K562 (cell line): ENCODE measurements around the gene TRAPPC5. TPM values are rescaled to one million over a fixed set of nuclear protein-coding genes. Genes with fewer than 3 reads are reported as not detected.

Experiments used
- ATAC-seq: fragments of 200-7000 bp; cut with Tn5 transposase; 3 replicates; pipeline ENCODE4 v1.9.1; 2020; ENCODE audit warnings: moderate library complexity
- BruUV-seq: library from RNA; stranded (reverse); fragments of 400-500 nt; replicated peaks from 2 replicates; lab custom pipeline; 2021; lab: Mats Ljungman, UMichigan
- CTCF ChIA-PET: fragments of 300-600 bp; formaldehyde crosslinking; extraction: SDS; loops from one replicate; lab custom pipeline; 2021; ENCODE audit warnings: low intra/inter-chr PET ratio; lab: Yijun Ruan, JAX
- POLR2A ChIA-PET: fragments of 300-600, 350-650 bp; sonication (Branson Sonifier 250); formaldehyde crosslinking; extraction: SDS; loops from one replicate; lab custom pipeline; 2021; ENCODE audit warnings: antibody characterized with exemption, inconsistent platforms; lab: Yijun Ruan, JAX
- DNase-seq, 4 experiments: peaks; one replicate each; pipeline versions ENCODE4 v3.0.0 to v3.0.0-alpha.2; 2011 to 2018; ENCODE audit warnings: low spot score in 3 of 4, mixed read lengths in 3 of 4; ENCODE audit errors: extremely low read depth in 1 of 4
- FAIRE-seq: peaks from 2 replicates; lab custom pipeline; 2011; peaks lifted over from hg19 to GRCh38; lab: Jason Lieb, UNC
- H2AFZ ChIP-seq: 2 replicates; pipeline ENCODE4 v1.6.0; 2011; ENCODE audit warnings: low read depth, low read length, control low read depth, inconsistent platforms
- H3K27ac ChIP-seq: fragments of 200-600 bp; 3 replicates; pipeline ENCODE4 v1.8.0; 2011; ENCODE audit warnings: low read depth, mild to moderate bottlenecking, control low read depth, inconsistent platforms, low read length, moderate library complexity, mixed read lengths; ENCODE audit errors: extremely low read depth
- H3K27me3 ChIP-seq, 2 experiments: fragments of 300-600 bp in 1 of 2; 2 replicates in 1 of 2; 3 replicates in 1 of 2; pipeline versions ENCODE4 v1.6.0 to v1.8.0; 2011; ENCODE audit warnings: inconsistent platforms in 2 of 2, low read length in 2 of 2, mild to moderate bottlenecking in 1 of 2, mixed read lengths in 1 of 2, moderate library complexity in 1 of 2; ENCODE audit not compliant: control insufficient read depth in 2 of 2, insufficient read depth in 2 of 2
- H3K36me3 ChIP-seq: fragments of 300-600 bp; 3 replicates; pipeline ENCODE4 v1.8.0; 2011; ENCODE audit warnings: mild to moderate bottlenecking, low read length, inconsistent platforms; ENCODE audit not compliant: control insufficient read depth, insufficient read depth
- H3K4me1 ChIP-seq, 2 experiments: fragments of 200-600 bp in 1 of 2; replicated peaks in 1 of 2; 2 replicates in 1 of 2; 3 replicates in 1 of 2; pipeline versions ENCODE4 v1.5.1 to v1.8.0; 2011; ENCODE audit warnings: inconsistent platforms in 2 of 2, low read length in 2 of 2, mild to moderate bottlenecking in 1 of 2, mixed read lengths in 1 of 2, moderate library complexity in 1 of 2; ENCODE audit not compliant: control insufficient read depth in 2 of 2, insufficient read depth in 2 of 2
- H3K4me2 ChIP-seq: 2 replicates; pipeline ENCODE4 v1.6.1; 2011; ENCODE audit warnings: low read length, control low read depth, inconsistent platforms, mixed read lengths; ENCODE audit not compliant: insufficient read depth
- H3K4me3 ChIP-seq: fragments of 200-600 bp; sonication (generic), shearing (Covaris generic); 2 replicates; pipeline ENCODE4 v1.5.1; 2016; ENCODE audit warnings: control low read depth, inconsistent platforms
- H3K79me2 ChIP-seq: fragments of 200-600 bp; 3 replicates; pipeline ENCODE4 v1.8.0; 2011; ENCODE audit warnings: low read length, inconsistent platforms; ENCODE audit not compliant: control insufficient read depth, insufficient read depth
- H3K9ac ChIP-seq, 2 experiments: 2 replicates each; pipeline versions ENCODE4 v1.6.0 to v1.6.1; 2011; ENCODE audit warnings: low read depth in 2 of 2, low read length in 2 of 2, control low read depth in 1 of 2, inconsistent platforms in 1 of 2, mild to moderate bottlenecking in 1 of 2, mixed read lengths in 1 of 2; ENCODE audit not compliant: insufficient read depth in 1 of 2
- H3K9me1 ChIP-seq: one replicate; pipeline ENCODE4 v1.6.0; 2011; ENCODE audit warnings: inconsistent platforms, mild to moderate bottlenecking, low read length, moderate library complexity; ENCODE audit not compliant: control insufficient read depth, insufficient read depth
- H3K9me3 ChIP-seq: replicated peaks from 2 replicates; pipeline ENCODE4 v1.5.1; 2011; ENCODE audit warnings: low read depth, low read length, inconsistent platforms; ENCODE audit not compliant: control insufficient read depth, insufficient read depth
- H4K20me1 ChIP-seq: replicated peaks from 2 replicates; pipeline ENCODE4 v1.6.1; 2011; ENCODE audit warnings: low read length, inconsistent platforms, mixed read lengths; ENCODE audit not compliant: control insufficient read depth, insufficient read depth
- BRCA1 ChIP-seq, 2 experiments: fragments of 450-650 bp in 1 of 2; sonication (generic) in 1 of 2; formaldehyde crosslinking in 1 of 2; IDR thresholded peaks; 2 replicates each; pipeline versions ENCODE4 v1.5.0 to v1.6.1; 2017 to 2020; ENCODE audit warnings: mild to moderate bottlenecking in 1 of 2, missing genetic modification reagents in 1 of 2
- FOXM1 ChIP-seq, 2 experiments: fragments of 450-650 bp in 1 of 2; sonication (generic) in 1 of 2; formaldehyde crosslinking in 1 of 2; IDR thresholded peaks; 2 replicates each; pipeline versions ENCODE4 v1.6.1 to v1.9.0; 2017 to 2022; ENCODE audit warnings: low read depth in 2 of 2, mild to moderate bottlenecking in 2 of 2, missing genetic modification reagents in 1 of 2, moderate library complexity in 1 of 2
- RNF219 ChIP-seq: fragments of 250-450 bp; sonication (Bioruptor Pico); IDR thresholded peaks from 2 replicates; pipeline ENCODE4 v1.5.0; 2022; ENCODE audit warnings: mild to moderate bottlenecking
- TFAM ChIP-seq: fragments of 250-450 bp; sonication (Bioruptor Pico); conservative IDR thresholded peaks from 2 replicates; pipeline ENCODE4 v1.5.0; 2021; ENCODE audit warnings: mild to moderate bottlenecking, moderate library complexity
- ZNF217 ChIP-seq: sonication (generic); formaldehyde crosslinking; IDR thresholded peaks from 2 replicates; pipeline ENCODE4 v1.8.0; 2022; ENCODE audit warnings: mild to moderate bottlenecking, missing genetic modification reagents
- ZNF3 ChIP-seq: fragments of 250-450 bp; sonication (Bioruptor Pico); IDR thresholded peaks from 2 replicates; pipeline ENCODE4 v1.5.0; 2021; ENCODE audit warnings: mild to moderate bottlenecking, moderate library complexity
- WGBS: fragments of 100-300 bp; shearing (Covaris generic); methylation state at CpG from one replicate; pipeline ENCODE4 v1.1.6; 2016; ENCODE audit warnings: low coverage, mixed read lengths; ENCODE audit not compliant: insufficient coverage; ENCODE audit errors: missing lambda C conversion rate; 5-methylcytosine and 5-hydroxymethylcytosine counted together
- in situ Hi-C: fragments of 300-500 bp; cut with MboI; formaldehyde crosslinking; loops from 4 replicates; pipeline ENCODE4 v1.15.0; 2018; ENCODE audit warnings: inconsistent platforms, mixed read lengths
- intact Hi-C: fragments of 100-400 bp; cut with micrococcal nuclease; formaldehyde crosslinking; loops from 2 replicates; pipeline ENCODE4 v1.14.2; 2022
- polyA plus RNA-seq, 8 experiments: library from polyadenylated mRNA; depleted of rRNA in 4 of 8; stranded (reverse) in 5 of 8; unstranded in 3 of 8; fragments of >200 nt; fragmentation: Nextera tagmentation in 2 of 8; fragmentation: Illumina TruSeq in 1 of 8; extraction: Ambion mirVana in 2 of 8; extraction: Trizol in 1 of 8; gene quantifications; 2 replicates each; pipeline versions ENCODE4 v1.2.1 to v1.2.3, GENCODE V29; 2011 to 2014; ENCODE audit warnings: inconsistent platforms in 1 of 8, missing spikeins in 1 of 8
- total RNA-seq, 7 experiments: library from RNA; depleted of rRNA in 6 of 7; stranded (reverse); fragments of >200 nt in 6 of 7; fragmentation: Illumina TruSeq in 2 of 7; extraction: Trizol in 2 of 7; gene quantifications; 2 replicates each; pipeline versions ENCODE4 v1.2.1 to v1.2.3, GENCODE V29; 2011 to 2021; ENCODE audit warnings: low replicate concordance in 1 of 7
- TF ChIP-seq, protein P1 (sequence below): IDR thresholded peaks from 2 replicates; pipeline ENCODE4 v1.6.1; 2011; ENCODE audit warnings: borderline replicate concordance, low read depth, mild to moderate bottlenecking, moderate library complexity, low read length; ENCODE audit not compliant: insufficient read depth, poor library complexity, severe bottlenecking
- TF ChIP-seq, protein P2 (sequence below): IDR thresholded peaks from 3 replicates; pipeline ENCODE4 v1.6.1; 2011; ENCODE audit warnings: borderline replicate concordance, mild to moderate bottlenecking, moderate library complexity; ENCODE audit not compliant: insufficient read length; ENCODE audit errors: extremely low read depth

The TRAPPC5 gene
- total and polyA plus RNA-seq, 9 of the 15 experiments (the other 6 are each of a cell fraction or from before 2014, with no cell fraction given): 2.0 to 76.9 (median 29.3) TPM

DNA sequence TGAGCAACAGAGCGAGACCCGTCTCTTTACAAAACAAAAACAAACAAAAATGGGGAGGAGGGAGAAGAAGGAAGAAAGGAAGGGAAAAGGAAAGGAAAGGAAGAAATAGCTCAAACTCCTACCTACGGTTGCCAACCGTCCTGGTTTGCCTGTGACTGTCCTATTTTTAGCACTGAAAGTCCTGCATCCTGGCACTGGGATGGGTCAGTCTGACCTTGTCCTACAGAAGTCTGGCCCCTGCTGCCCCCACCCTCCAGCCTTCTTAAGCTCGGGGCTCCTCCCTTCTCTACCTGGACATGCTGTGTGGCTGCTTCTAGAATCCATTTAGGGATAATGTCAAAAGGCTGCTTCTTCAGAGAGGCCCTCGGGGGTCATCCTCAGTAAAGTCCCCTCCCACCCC is 45.0 kb upstream of the TRAPPC5 start:
- Histone ChIP-seq H3K9me1 (no peaks in the 10 kb centered on the region), H3K27me3 (no peaks in the 10 kb centered on the region; a peak in 1 of 5 replicates), H3K27ac (no peak overlapping the region), H3K9ac (peak overlapping the region; percentile 90 to 97; a peak in 2 of 4 replicates), H4K20me1 (peaks cover 14% of the 10 kb centered on the region), H3K36me3 (peaks cover 37% of the 10 kb centered on the region; the same call in 2 of the 3 replicates), H3K9me3 (peaks cover 6% of the 10 kb centered on the region; the same call in 1 of the 2 replicates), H2AFZ (peak overlapping the region; percentile 98; the same call in 1 of the 2 replicates), H3K4me3 (peak overlapping the region; percentile 79), H3K4me1 (peaks cover 17 to 45% of the 10 kb centered on the region in 2 experiments; a peak in 4 of 5 replicates), H3K4me2 (peak overlapping the region; percentile 95), H3K79me2 (peaks cover 45% of the 10 kb centered on the region)
- no peak for TF ChIP-seq FOXM1 (IDR thresholded peaks at IDR 0.05; ENCODE audit: low read depth)
- TF ChIP-seq FOXM1 (CRISPR knock-in tag; IDR thresholded peaks at IDR 0.05; ENCODE audit: low read depth): no peak
- no peak for TF ChIP-seq ZNF217 (CRISPR knock-in tag)
- TF ChIP-seq TFAM (CRISPR knock-in tag): no peak
- TF ChIP-seq, protein P1, sequence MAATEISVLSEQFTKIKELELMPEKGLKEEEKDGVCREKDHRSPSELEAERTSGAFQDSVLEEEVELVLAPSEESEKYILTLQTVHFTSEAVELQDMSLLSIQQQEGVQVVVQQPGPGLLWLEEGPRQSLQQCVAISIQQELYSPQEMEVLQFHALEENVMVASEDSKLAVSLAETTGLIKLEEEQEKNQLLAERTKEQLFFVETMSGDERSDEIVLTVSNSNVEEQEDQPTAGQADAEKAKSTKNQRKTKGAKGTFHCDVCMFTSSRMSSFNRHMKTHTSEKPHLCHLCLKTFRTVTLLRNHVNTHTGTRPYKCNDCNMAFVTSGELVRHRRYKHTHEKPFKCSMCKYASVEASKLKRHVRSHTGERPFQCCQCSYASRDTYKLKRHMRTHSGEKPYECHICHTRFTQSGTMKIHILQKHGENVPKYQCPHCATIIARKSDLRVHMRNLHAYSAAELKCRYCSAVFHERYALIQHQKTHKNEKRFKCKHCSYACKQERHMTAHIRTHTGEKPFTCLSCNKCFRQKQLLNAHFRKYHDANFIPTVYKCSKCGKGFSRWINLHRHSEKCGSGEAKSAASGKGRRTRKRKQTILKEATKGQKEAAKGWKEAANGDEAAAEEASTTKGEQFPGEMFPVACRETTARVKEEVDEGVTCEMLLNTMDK: no peak
- TF ChIP-seq, protein P2, sequence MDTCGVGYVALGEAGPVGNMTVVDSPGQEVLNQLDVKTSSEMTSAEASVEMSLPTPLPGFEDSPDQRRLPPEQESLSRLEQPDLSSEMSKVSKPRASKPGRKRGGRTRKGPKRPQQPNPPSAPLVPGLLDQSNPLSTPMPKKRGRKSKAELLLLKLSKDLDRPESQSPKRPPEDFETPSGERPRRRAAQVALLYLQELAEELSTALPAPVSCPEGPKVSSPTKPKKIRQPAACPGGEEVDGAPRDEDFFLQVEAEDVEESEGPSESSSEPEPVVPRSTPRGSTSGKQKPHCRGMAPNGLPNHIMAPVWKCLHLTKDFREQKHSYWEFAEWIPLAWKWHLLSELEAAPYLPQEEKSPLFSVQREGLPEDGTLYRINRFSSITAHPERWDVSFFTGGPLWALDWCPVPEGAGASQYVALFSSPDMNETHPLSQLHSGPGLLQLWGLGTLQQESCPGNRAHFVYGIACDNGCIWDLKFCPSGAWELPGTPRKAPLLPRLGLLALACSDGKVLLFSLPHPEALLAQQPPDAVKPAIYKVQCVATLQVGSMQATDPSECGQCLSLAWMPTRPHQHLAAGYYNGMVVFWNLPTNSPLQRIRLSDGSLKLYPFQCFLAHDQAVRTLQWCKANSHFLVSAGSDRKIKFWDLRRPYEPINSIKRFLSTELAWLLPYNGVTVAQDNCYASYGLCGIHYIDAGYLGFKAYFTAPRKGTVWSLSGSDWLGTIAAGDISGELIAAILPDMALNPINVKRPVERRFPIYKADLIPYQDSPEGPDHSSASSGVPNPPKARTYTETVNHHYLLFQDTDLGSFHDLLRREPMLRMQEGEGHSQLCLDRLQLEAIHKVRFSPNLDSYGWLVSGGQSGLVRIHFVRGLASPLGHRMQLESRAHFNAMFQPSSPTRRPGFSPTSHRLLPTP: no peak
- TF ChIP-seq BRCA1 (IDR thresholded peaks at IDR 0.05): no peak
- TF ChIP-seq BRCA1 (CRISPR knock-in tag; IDR thresholded peaks at IDR 0.05): no peak
- no peak for TF ChIP-seq RNF219 (CRISPR knock-in tag)
- no peak for TF ChIP-seq ZNF3 (CRISPR knock-in tag)
- FAIRE-seq: peak; percentile 19
- ATAC-seq: no peak
- POLR2A ChIA-PET: interaction anchor here (0.6 to 1.6 kb wide), 5 partner anchors 9 to 309 kb away, joined by 3 to 8 read pairs (median 3); no protein-coding TSS in a partner anchor
- no peak for DNase-seq
- CTCF ChIA-PET: no interaction called here
- WGBS: 29% methylated on average over 6 of the region's 6 CpGs
- in situ Hi-C loops (no loop called here), intact Hi-C loops (no loop called here)
- no TSS peak for BruUV-seq
